Peyer's patch (tissue), 4 donors: ENCODE data around the gene IKZF3.

ENCODE experiments used
- POLR2A ChIP-seq, 2 donors: fragments of 450-650 bp; IDR thresholded peaks; one replicate each; pipeline ENCODE4 v1.5.1; 2017; ENCODE audit warnings: antibody characterized with exemption in 2 of 2, mild to moderate bottlenecking in 2 of 2, moderate library complexity in 2 of 2
- TF ChIP-seq, protein P1 (sequence below), 6 experiments: fragments of 450-650 bp in 4 of 6; fragments of 200-600 bp in 2 of 6; sonication (generic) in 1 of 6; IDR thresholded peaks; one replicate each; pipeline ENCODE4 v1.5.1; 2017 to 2019; ENCODE audit warnings: antibody characterized with exemption in 6 of 6, mild to moderate bottlenecking in 3 of 6, moderate library complexity in 1 of 6

DNA sequence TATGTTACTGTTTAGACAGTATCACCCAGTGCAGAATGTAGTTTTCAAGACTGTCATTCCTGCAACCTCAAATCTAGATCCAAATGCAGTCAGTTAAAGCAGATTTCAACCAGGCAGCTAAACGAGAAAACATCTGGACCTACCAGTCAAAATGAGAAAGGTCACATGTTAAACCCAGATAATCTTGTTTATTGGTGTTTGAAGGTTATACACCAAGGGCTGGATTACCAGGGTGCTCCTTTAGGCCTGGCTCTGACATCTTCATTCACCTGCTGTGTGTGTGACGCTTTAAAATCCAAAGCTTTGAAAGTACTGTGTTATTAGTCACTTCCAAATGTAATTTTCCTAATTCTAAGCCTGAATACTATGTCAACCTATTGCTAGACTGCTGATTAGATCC is 54.9 kb downstream of the IKZF3 start:
- TF ChIP-seq POLR2A (IDR thresholded peaks at IDR 0.05) = no peak
- TF ChIP-seq, protein P1, sequence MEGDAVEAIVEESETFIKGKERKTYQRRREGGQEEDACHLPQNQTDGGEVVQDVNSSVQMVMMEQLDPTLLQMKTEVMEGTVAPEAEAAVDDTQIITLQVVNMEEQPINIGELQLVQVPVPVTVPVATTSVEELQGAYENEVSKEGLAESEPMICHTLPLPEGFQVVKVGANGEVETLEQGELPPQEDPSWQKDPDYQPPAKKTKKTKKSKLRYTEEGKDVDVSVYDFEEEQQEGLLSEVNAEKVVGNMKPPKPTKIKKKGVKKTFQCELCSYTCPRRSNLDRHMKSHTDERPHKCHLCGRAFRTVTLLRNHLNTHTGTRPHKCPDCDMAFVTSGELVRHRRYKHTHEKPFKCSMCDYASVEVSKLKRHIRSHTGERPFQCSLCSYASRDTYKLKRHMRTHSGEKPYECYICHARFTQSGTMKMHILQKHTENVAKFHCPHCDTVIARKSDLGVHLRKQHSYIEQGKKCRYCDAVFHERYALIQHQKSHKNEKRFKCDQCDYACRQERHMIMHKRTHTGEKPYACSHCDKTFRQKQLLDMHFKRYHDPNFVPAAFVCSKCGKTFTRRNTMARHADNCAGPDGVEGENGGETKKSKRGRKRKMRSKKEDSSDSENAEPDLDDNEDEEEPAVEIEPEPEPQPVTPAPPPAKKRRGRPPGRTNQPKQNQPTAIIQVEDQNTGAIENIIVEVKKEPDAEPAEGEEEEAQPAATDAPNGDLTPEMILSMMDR (IDR thresholded peaks at IDR 0.05) = no peak
